Right hindlimb (tissue), 1 donor: ENCODE data around the gene RLF.

Experiments
- DNase-seq: peaks from one replicate; pipeline ENCODE4 v3.0.0-alpha.2; 2018

The RLF gene, protein sequence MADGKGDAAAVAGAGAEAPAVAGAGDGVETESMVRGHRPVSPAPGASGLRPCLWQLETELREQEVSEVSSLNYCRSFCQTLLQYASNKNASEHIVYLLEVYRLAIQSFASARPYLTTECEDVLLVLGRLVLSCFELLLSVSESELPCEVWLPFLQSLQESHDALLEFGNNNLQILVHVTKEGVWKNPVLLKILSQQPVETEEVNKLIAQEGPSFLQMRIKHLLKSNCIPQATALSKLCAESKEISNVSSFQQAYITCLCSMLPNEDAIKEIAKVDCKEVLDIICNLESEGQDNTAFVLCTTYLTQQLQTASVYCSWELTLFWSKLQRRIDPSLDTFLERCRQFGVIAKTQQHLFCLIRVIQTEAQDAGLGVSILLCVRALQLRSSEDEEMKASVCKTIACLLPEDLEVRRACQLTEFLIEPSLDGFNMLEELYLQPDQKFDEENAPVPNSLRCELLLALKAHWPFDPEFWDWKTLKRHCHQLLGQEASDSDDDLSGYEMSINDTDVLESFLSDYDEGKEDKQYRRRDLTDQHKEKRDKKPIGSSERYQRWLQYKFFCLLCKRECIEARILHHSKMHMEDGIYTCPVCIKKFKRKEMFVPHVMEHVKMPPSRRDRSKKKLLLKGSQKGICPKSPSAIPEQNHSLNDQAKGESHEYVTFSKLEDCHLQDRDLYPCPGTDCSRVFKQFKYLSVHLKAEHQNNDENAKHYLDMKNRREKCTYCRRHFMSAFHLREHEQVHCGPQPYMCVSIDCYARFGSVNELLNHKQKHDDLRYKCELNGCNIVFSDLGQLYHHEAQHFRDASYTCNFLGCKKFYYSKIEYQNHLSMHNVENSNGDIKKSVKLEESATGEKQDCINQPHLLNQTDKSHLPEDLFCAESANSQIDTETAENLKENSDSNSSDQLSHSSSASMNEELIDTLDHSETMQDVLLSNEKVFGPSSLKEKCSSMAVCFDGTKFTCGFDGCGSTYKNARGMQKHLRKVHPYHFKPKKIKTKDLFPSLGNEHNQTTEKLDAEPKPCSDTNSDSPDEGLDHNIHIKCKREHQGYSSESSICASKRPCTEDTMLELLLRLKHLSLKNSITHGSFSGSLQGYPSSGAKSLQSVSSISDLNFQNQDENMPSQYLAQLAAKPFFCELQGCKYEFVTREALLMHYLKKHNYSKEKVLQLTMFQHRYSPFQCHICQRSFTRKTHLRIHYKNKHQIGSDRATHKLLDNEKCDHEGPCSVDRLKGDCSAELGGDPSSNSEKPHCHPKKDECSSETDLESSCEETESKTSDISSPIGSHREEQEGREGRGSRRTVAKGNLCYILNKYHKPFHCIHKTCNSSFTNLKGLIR (N-terminal part only)

DNA sequence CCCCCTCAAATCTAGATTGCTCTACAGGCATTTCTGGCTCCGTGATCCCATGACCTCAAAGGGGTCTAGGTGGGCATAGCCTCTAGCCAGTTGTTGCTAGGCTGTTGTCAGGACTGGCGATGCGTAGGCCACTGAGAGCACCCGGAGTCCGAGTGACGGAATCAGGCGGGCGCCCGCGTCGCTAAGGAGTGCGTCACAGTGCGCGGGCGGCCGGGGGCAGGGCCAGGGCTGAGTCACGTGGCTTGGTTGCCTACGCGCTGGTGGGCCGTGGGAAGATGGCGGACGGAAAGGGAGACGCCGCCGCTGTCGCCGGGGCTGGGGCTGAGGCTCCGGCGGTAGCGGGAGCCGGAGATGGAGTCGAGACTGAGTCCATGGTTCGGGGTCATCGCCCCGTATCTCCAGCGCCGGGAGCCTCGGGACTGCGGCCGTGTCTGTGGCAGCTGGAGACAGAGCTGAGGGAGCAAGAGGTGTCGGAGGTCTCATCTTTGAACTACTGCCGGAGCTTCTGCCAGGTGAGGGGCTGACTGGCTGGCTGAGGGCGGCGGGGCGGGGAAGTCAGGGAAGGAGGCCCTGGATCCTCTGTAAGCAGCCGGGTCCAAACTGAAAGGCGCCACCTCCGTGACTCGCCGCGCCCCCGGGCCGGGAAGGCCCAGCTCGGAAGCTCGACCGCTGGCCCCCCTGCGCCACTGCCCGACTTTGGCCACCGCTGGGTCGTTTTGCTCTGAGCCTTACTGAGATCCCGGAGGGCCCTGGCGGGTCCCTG lies at the start of gene RLF:
Gene RLF, plus strand, starts transcription at position 263 of the 763 bp plus-strand sequence. Its CDS starts 13 bp downstream, at position 276.
- peak; percentile 98 for DNase-seq

DNA sequence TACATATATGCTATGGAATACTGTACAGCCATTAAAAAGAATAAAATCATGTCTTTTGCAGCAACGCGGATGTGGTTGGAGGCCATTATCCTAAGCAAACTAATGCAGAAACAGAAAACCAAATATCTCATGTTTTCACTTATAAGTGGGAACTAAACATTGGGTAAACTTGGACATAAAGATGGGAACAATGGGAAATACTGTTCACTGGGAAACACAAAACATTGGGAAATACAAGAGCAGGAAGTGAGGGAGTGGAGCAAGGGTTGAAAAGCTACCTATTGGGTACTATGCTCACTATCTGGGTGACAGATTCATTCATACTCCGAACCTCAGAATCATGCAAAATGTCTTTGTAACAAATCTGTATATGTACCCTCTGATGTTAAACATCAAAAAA lies 46.8 kb upstream of the RLF start:
- no peak for DNase-seq

DNA sequence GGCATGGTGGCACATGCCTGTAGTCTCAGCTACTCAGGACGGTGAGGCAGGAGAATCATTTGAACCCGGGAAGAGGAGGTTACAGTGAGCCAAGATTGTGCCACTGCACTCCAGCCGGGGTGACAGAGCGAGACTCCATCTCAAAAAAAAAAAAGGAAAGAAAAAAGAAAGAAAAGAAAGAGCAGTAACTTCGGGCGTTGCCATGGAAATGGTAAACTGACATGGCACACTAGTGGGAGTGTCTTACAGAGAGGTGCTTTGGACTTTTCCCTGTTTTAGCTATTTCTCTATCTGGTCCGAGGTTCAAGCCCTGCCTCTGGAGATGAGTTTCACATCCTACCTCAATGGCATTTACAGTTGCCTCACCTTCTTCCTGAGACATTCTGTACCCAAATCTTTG lies 41.1 kb upstream of the RLF start:
- no peak for DNase-seq

DNA sequence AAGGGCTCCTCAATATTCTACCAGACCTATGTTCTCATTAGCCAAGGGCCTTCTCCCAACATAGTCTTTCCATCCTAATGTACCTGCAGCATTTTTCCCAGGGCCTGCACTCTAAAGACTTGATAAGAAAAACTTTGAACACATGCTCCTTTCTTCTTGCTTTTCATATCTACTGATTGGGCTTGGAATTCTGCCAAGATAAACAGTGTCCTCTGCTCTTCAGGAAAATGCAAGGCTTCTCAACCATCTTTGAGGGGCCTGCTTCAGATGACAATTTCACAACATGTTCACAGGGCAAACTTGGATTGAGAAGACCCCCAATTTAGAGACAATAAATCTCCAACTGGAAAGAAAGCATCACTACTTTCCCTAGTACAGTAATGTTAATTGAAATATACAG lies 38.3 kb upstream of the RLF start:
- no peak for DNase-seq

DNA sequence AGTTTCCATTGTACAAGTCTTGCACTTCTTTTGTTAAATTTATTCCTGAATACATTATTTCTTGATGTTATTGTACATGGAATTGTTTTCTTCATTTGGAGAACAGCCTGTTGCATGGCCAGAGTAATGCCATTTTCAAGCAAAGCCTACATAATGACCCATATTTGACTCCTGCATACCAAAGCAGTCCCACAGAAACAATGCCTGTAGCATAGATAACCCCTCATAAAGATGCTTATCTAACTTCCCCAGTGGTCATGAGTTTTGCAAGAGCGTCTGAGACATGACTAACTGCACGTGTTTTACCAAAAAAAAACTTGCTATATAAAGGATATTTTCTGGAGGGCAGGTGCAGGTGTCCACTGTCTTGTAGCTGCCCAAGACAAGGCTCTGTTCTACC lies 30.3 kb upstream of the RLF start:
- no peak for DNase-seq

DNA sequence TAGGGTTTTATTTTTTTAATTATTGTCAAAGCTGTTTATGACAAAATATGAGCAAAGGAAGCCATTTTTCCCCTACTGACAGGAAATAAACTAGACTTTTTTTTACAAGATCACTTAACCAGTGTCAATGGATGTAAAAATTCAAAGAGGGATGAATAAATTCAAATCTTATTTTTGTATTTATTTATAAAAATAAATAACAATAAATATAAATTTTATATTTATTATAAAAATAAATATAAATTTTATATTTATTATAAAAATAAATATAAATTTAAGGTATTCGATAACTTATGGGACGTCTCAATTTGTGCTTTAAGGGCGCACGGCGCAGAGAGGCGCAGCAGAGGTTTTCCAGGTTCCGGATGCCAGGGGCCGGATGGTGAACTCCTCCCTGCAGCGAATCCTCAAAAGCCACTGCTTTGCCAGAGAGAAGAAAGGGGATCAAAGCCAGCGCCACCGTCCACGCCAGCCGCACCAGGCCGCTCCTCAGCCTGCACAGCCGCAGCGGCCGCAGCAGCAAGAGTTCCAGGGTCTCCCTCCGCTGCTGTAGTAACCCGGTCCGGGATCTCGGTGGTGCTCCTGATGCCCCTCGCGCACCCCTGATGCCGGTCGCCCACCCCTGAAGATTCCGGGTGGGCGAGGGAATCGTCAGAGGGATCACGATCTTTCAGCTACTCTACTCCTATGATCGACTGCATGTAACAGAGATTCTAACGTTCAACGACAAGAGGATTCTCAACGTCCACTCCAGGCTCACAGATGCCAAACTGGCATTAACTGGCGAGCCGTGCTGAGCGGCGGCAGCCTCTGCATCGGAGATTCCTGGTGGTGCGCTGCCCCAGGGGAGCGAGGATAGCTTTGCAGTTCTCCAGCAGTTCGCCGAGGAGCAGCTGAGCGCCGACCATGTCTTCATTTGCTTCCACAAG lies 28.5 kb upstream of the RLF start:
- peak; percentile 37 for DNase-seq

DNA sequence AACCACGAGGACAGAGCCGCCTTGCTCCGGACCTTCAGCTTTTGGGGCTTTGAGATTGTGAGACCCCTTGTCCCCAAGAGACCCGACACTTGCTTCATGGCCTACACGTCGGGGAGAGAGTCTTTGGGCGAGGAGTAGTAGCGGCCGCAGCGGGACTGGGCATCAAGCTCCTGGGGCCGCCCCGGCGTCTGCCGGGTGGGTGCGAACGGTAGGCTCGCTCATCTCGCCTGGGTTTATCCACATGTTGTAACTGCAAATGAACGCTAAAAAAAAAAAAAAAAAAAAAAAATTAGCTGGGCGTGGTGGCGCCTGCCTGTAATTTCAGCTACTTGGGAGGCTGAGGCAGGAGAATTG lies 27.9 kb upstream of the RLF start:
- DNase-seq = no peak

DNA sequence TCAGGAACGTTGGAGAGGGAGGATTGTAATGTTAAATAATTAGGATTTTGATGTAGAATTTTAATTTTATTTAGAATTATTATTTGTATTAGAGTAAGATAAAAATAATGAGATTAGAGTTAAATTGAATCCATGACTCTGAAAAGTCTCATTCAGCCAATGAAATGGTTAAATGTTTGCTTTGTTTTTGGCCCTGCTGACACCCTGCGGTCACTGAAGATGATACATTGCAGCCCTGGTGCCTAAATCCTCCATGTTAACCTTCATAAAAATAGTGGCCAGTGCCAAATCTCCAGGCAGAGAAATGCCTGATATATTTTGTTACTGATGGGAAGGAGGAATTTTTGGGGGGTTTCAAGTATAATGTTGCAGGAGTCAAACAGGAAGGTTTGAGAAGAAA lies 27.3 kb upstream of the RLF start:
- no peak for DNase-seq

DNA sequence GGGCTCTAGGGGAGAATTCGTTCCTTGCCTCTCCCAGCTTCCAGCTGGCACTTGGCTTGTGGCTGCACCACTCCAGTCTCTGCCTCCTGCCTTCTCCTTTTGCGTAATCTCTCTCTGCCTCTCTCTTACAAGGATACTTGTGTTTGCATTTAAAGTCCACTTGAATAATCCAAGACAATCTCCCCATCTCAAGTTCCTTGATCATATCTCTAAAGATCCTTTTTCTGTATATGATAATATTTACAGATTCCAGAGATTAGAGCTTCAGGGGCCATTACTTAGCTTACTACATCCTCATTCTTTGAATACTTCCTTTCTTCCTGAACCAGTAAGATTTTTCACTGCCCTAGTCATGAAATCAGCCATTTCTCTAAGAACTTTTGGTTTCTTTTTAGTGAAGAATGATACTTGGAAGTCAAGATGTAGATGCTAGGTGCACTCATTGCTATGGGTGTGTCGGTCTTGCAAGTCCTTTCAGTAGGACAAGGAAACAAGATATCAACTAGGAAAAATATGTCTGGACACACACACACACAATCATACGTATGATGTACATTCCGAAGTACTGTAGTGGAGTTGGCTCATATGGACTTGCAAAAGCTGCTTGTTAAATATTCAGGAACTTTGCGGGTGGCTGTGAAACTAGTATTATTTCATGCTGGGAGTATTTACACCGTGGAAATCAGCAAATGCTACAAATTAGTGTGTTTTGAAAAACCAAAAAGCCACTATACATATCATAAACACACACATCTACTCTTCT lies 20.8 kb upstream of the RLF start:
- DNase-seq = no peak

DNA sequence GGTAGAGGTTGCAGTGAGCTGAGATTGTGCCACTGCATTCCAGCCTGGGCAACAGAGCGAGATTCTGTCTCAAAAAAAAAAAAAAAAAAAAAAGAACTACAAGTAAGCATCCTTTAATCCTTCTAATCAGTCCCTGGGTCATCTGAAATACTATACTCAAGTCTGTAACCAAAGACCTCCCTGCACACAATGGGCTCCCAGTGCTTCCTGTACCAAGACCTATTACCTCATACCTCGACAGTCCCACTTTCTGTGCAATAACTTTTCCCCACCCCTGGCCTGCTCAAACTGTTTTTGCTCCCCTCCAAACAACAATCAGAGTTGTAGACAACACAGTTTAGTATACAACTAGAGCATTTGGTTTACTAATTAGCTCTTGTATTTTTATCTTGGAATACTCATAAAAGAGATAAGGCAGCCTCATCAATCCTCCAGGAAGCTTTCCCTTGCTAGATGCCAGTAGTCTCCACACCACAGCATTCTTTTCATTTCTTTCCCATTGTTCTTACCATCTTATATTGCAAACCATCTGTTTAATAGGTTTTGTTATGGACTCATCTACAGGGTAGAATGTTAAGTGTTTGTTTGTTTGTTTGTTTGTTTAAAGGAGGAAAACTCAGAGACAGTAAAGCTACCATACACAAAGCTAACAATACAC lies 19.2 kb upstream of the RLF start:
- DNase-seq = no peak

DNA sequence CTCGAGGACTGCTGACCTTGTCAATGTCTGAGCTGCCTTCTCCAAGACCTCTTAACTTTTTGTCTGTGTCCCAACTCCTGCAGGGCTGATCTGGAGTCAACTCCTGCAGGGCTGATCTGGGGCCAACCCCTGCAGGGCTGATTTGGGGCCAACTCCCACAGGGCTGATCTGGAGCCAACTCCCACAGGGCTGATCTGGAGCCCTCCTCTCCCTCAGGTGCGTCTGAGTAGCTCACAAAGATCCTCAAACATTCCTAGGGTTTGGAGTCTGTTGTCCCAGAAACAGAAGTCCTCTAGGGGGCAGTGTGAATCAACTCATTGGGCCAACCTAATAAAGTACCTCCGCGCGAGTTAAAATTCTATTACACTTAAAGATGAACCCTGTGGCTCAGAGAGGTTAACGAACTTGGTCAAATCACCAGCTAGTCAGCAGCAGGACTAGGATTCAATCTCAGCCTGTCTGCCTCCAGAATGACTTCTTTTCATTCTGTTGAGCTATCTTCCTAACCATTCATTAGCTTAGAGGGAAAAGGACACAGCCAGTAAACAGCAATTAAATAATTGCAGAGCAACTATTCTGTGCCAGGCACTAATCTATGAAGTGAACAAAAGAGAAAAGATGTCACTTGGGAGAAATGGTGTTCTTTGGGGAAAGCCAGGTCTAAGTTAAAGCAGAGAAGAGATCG lies 17.2 kb upstream of the RLF start:
- peak; percentile 39 for DNase-seq

DNA sequence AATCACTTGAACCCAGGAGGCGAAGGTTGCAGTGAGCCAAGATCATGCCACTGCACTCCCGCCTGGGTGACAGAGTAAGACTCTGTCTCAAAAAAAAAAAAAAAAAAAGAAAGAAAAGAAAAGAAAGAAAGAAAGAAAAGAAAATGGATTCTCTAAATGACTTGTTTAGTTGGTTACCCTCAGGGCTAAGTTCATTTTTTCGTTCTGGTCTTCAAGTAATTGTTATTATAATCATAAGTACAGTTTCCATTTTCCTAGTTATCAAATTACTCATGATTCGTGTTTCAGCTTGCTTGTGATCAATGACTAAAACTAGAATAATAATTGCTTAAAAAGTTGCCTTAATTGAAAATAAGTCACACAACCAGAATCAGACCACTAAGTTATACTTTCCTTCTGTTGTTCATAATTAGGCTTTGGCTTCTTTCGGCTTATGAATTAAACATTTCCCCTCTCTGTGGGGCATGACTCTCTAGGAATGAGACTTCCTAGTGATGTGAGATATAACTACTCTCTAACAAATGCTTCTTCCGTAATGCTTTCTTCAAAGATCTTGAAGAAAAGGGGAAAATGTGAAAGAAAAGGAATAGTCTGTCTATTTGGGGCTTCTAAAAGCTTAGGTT lies 9.6 kb upstream of the RLF start:
- no peak for DNase-seq

DNA sequence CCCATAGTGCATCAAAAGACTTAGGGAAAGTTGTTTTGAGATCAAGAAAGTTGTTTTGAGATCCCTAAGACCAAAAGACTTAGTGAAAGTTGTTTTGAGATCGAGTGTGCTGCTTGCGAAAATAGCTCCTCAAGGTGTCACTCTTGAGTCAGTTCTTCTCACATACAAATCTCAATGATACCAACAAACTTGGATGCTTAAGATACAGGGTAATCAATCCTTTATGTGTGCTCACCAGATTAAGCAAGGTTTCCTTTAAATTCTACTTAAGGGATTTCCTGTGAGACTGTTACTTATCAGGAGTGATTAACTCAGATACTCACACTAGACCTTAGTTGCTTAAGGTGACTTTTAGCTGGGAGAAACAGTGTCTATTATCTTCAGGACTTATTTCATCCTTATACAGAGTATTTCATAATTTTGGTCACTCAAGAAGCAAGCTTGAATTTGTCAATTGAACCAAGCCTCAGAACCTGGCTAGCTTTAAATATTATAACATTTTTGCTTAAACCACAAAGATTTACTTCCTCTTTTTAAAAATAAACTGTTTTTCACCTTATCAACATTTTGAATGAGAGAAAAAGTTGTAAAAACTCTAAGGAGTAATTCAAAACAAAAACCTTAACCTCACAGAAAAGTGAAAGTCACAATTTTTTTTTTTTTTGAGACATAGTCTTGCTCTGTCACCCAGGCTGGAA lies 8.0 kb upstream of the RLF start:
- DNase-seq = no peak

DNA sequence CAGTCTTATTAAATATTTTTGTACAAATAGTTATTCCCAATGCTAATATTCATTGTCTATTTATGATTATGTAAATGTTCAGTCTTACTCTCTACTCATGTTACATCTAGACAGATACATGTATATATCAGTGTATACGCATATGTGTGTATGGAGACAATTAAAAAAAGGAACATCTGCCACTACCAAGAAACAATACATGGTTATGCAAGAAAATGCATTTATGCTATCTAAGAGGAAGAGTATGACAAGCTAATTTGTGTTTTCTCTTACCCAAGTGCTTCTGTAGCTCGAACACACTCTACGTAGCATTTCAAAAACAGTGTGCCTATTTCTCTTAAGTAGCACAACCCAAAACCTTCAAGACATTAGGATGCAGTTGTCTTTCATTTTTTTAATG lies 6.1 kb upstream of the RLF start:
- no peak for DNase-seq

DNA sequence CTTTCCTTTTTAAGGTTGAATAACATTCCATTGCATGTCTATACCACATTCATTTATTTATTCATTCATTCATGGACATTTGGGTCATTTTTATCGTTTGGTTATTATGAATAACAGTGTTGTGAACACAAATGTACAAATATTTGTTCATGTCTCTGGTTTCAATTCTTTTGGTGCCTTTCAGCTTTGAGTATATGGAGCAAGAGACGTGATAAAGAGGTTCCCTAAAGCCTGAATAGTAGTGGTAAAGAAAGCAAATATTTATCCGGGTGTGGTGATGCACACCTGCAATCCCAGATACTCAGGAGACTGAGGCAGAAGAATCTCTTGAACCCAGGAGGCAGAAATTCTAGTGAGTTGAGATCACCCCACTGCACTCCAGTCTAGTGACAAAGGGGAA lies 5.3 kb upstream of the RLF start:
- DNase-seq = no peak

DNA sequence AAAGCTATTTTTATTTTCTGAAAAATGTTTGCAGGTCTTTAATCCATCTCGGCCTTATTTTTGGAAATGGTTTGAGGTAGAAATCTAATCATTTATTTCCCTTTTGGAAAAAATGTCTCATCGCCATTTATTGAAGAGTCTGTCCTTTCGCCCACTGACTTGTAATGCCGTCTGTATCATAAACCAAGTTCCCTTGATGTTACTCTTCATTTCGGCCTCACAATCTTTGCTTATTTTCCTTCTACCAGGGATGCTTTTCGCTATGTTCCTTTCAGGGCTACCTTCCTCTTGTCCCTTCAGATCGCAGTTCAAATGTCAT lies 422 bp upstream of the RLF start:
- DNase-seq = no peak

DNA sequence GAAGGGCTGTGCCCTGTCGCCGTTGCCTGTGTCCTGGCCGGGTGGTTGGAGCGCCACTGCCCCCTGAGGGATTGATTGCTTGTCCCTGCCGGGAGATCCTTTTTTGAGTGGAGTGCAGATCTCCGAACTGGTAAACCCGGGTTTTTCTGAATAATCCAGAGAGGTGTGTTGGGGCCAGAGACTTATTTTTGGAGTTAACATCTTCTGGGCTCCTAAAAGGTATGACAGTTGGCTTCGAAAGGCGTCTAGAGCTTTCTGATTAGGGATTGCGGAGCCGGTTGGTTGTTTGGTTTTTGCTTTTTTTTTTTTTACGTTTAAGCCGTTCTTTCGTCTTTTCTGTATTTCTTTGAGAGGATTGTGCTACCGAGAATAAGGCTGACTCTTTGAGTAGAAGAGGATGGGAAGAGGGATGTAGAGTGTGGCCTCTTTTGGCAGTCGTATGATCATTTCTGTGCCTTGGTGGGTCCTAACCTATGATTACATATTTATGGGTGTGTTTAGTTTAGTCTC lies 756 bp downstream of the RLF start:
- no peak for DNase-seq
